Measurements from ENCODE around the gene TECPR1.

DNA sequence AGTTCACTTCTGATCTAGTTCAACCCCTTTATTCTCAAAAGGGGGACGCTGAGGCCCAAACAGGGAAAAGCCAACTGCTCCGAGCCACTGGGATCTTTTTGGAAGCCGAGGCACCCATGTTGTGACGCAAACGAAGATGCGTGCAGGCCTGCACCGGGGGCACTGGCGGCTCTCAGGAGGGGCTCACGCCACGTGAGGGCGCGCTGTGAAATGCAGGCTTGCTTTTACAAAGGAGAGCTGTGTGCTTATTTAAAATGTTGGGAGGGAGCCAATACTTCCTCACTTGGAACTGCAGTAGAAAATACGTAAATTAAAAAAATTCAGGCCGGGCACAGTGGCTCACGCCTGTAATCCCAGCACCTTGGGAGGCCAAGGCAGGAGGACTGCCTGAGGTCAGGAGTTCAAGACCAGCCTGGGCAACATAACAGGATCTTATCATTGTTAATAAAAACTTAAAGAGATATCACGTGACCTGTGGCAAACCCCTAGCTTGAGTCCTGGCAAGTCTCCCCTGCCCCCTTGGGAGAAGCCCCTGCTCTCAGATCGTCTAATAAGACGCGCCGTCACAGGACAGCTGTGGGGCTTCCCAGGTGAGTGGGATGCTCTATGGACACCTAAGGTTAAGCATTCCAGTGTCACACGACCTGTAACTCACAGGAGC lies 45.7 kb upstream of the TECPR1 start:
- TF ChIP-seq POLR2A (IDR thresholded peaks at IDR 0.05) = no peak
- TF ChIP-seq, protein P1, sequence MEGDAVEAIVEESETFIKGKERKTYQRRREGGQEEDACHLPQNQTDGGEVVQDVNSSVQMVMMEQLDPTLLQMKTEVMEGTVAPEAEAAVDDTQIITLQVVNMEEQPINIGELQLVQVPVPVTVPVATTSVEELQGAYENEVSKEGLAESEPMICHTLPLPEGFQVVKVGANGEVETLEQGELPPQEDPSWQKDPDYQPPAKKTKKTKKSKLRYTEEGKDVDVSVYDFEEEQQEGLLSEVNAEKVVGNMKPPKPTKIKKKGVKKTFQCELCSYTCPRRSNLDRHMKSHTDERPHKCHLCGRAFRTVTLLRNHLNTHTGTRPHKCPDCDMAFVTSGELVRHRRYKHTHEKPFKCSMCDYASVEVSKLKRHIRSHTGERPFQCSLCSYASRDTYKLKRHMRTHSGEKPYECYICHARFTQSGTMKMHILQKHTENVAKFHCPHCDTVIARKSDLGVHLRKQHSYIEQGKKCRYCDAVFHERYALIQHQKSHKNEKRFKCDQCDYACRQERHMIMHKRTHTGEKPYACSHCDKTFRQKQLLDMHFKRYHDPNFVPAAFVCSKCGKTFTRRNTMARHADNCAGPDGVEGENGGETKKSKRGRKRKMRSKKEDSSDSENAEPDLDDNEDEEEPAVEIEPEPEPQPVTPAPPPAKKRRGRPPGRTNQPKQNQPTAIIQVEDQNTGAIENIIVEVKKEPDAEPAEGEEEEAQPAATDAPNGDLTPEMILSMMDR (IDR thresholded peaks at IDR 0.05) = no peak
